ENCODE data around the gene PRKCI.

DNA sequence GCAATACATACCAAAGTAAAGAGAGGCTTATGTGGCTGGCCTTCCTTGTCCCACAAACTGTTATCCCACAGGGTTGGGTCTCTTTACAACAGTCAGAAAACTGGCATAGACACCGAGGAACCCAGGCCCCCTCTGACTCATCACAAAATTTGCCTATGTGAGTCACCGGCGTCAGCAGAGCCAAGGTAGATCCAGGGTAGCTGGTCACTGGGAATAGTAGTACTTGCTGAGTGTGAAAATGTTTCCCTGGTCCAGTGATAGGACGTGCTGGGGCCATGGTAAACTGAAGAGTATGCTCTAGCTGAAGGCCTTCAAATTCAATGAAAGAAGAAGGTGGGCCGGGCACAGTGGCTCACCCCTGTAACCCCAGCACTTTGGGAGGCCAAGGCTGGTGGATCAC is 108.1 kb downstream of the PRKCI start:
- TF ChIP-seq, protein P1, sequence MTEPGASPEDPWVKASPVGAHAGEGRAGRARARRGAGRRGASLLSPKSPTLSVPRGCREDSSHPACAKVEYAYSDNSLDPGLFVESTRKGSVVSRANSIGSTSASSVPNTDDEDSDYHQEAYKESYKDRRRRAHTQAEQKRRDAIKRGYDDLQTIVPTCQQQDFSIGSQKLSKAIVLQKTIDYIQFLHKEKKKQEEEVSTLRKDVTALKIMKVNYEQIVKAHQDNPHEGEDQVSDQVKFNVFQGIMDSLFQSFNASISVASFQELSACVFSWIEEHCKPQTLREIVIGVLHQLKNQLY (CRISPR knock-in tag; IDR thresholded peaks at IDR 0.05), result no peak
- TF ChIP-seq, protein P2, sequence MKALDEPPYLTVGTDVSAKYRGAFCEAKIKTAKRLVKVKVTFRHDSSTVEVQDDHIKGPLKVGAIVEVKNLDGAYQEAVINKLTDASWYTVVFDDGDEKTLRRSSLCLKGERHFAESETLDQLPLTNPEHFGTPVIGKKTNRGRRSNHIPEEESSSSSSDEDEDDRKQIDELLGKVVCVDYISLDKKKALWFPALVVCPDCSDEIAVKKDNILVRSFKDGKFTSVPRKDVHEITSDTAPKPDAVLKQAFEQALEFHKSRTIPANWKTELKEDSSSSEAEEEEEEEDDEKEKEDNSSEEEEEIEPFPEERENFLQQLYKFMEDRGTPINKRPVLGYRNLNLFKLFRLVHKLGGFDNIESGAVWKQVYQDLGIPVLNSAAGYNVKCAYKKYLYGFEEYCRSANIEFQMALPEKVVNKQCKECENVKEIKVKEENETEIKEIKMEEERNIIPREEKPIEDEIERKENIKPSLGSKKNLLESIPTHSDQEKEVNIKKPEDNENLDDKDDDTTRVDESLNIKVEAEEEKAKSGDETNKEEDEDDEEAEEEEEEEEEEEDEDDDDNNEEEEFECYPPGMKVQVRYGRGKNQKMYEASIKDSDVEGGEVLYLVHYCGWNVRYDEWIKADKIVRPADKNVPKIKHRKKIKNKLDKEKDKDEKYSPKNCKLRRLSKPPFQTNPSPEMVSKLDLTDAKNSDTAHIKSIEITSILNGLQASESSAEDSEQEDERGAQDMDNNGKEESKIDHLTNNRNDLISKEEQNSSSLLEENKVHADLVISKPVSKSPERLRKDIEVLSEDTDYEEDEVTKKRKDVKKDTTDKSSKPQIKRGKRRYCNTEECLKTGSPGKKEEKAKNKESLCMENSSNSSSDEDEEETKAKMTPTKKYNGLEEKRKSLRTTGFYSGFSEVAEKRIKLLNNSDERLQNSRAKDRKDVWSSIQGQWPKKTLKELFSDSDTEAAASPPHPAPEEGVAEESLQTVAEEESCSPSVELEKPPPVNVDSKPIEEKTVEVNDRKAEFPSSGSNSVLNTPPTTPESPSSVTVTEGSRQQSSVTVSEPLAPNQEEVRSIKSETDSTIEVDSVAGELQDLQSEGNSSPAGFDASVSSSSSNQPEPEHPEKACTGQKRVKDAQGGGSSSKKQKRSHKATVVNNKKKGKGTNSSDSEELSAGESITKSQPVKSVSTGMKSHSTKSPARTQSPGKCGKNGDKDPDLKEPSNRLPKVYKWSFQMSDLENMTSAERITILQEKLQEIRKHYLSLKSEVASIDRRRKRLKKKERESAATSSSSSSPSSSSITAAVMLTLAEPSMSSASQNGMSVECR (CRISPR knock-in tag; IDR thresholded peaks at IDR 0.05; ENCODE audit: borderline replicate concordance), result no peak
- TF ChIP-seq, protein P3, sequence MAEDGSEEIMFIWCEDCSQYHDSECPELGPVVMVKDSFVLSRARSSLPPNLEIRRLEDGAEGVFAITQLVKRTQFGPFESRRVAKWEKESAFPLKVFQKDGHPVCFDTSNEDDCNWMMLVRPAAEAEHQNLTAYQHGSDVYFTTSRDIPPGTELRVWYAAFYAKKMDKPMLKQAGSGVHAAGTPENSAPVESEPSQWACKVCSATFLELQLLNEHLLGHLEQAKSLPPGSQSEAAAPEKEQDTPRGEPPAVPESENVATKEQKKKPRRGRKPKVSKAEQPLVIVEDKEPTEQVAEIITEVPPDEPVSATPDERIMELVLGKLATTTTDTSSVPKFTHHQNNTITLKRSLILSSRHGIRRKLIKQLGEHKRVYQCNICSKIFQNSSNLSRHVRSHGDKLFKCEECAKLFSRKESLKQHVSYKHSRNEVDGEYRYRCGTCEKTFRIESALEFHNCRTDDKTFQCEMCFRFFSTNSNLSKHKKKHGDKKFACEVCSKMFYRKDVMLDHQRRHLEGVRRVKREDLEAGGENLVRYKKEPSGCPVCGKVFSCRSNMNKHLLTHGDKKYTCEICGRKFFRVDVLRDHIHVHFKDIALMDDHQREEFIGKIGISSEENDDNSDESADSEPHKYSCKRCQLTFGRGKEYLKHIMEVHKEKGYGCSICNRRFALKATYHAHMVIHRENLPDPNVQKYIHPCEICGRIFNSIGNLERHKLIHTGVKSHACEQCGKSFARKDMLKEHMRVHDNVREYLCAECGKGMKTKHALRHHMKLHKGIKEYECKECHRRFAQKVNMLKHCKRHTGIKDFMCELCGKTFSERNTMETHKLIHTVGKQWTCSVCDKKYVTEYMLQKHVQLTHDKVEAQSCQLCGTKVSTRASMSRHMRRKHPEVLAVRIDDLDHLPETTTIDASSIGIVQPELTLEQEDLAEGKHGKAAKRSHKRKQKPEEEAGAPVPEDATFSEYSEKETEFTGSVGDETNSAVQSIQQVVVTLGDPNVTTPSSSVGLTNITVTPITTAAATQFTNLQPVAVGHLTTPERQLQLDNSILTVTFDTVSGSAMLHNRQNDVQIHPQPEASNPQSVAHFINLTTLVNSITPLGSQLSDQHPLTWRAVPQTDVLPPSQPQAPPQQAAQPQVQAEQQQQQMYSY (CRISPR knock-in tag; IDR thresholded peaks at IDR 0.05), result no peak
- TF ChIP-seq ESRRA (CRISPR knock-in tag; IDR thresholded peaks at IDR 0.05; ENCODE audit: borderline replicate concordance), result no peak
- TF ChIP-seq, protein P4, sequence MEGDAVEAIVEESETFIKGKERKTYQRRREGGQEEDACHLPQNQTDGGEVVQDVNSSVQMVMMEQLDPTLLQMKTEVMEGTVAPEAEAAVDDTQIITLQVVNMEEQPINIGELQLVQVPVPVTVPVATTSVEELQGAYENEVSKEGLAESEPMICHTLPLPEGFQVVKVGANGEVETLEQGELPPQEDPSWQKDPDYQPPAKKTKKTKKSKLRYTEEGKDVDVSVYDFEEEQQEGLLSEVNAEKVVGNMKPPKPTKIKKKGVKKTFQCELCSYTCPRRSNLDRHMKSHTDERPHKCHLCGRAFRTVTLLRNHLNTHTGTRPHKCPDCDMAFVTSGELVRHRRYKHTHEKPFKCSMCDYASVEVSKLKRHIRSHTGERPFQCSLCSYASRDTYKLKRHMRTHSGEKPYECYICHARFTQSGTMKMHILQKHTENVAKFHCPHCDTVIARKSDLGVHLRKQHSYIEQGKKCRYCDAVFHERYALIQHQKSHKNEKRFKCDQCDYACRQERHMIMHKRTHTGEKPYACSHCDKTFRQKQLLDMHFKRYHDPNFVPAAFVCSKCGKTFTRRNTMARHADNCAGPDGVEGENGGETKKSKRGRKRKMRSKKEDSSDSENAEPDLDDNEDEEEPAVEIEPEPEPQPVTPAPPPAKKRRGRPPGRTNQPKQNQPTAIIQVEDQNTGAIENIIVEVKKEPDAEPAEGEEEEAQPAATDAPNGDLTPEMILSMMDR (IDR thresholded peaks at IDR 0.05), result no peak
- TF ChIP-seq, protein P5, sequence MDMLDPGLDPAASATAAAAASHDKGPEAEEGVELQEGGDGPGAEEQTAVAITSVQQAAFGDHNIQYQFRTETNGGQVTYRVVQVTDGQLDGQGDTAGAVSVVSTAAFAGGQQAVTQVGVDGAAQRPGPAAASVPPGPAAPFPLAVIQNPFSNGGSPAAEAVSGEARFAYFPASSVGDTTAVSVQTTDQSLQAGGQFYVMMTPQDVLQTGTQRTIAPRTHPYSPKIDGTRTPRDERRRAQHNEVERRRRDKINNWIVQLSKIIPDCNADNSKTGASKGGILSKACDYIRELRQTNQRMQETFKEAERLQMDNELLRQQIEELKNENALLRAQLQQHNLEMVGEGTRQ (CRISPR knock-in tag; IDR thresholded peaks at IDR 0.05), result no peak
- no peak for TF ChIP-seq IRF2 (CRISPR knock-in tag; IDR thresholded peaks at IDR 0.05; ENCODE audit: borderline replicate concordance, low read depth)
- TF ChIP-seq, protein P6, sequence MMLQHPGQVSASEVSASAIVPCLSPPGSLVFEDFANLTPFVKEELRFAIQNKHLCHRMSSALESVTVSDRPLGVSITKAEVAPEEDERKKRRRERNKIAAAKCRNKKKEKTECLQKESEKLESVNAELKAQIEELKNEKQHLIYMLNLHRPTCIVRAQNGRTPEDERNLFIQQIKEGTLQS (CRISPR knock-in tag; conservative IDR thresholded peaks at IDR 0.05), result no peak

All from WTC11 (cell line).